HG03520 (cell line): ENCODE results near the gene PEX14.
"Not testable (repeated sequence)": the region's sequence is repeated elsewhere in the genome, so short reads cannot be mapped to it uniquely, and the experiment has no call there.

ENCODE experiments used
- ATAC-seq: cut with Tn5 transposase; IDR thresholded peaks from one replicate; pipeline ENCODE4 v1.9.1; 2021; ENCODE audit warnings: mild to moderate bottlenecking, moderate library complexity; ENCODE audit not compliant: unreplicated experiment

Gene PEX14

DNA sequence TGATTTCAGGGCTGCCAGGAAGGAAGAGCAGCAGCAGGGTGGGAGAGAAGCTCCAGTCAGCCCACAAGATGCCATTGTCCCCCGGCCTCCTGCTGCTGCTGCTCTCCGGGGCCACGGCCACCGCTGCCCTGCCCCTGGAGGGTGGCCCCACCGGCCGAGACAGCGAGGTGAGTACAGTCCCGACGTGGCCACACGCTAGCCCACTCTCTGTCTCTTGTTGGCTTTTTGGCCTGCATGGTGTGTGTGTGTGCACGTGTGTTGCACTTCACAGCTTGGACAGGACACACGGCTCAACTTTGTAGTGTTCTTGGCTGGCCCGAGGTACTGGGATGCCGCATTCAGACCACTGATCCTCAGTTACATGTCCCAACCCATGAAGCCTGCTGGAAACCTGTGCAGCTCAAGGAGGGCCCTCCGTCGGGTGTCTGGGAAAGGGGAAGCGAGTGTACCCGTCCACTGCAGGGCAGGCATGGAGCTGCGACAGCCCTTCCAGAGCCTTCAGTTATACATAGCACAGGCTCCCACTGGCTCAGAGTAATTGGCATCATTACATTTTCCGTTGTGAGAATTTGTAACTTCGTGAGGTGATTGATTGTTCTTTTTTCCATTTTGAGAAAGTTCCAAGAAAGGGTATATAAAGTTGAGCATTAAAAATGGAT lies 24.5 kb upstream of the PEX14 start:
- ATAC-seq, result no peak

DNA sequence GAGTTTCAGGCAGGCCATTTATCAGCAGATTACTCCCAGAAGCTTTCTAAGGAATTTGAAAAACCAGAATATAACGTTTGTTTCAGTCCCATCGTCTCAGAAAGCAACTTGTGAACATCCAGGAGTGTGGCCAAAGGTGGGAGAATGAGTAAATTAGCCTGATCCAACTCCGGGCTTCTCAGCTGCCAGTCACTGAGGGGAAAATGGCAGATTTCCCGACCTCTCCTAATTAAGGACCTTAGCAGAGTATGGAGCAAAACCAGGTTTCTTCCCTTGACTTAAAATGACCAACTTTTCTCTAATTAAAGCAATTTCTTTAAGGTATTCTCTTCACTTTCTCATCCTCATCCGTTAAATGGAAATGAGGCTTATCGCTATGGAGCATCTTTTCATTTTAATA lies 23.9 kb upstream of the PEX14 start:
- ATAC-seq, result no peak

GRCh38 chr1:10451287-10451686 lies 23.5 kb upstream of the PEX14 start:
- ATAC-seq, result no peak

DNA sequence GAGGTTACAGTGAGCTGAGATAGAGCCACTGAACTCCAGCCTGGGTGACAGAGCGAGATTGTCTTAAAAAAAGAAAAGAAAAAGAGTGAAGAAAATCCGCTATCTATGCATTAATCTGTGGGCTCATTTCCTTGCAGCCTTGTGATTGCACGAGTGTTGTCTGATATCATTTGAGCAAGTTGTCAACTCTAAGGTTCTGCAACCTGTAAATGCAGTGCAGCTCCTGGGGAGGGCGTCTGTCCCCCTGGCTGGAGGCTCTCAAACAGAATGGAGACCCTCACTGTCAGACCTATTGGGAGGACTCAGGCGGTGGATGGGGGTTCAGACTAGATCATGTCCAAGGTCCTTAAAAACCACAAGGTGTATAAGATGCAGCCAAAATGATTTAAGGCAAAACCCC lies 18.7 kb upstream of the PEX14 start:
- ATAC-seq, result no peak

DNA sequence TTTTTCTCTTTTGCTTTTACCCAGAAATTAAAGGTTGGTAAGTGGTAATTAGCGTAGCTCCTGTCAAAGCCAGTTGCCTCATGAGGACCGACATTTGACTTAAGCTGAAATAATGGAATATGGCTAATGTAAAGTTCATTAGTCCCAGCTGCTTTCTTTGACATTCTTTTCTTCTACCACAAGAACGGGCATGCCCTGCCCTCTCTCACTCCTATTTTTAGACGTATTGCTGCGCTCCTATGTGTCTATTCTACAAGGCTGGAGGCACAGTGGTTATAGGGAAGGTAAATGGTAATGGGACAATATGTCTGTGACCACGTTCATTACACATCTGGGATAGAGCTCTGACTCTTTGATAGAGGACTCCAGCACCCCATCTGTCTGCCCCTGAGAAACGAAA lies 18.1 kb upstream of the PEX14 start:
- no peak for ATAC-seq

- ATAC-seq, result not testable (repeated sequence)
Measured at GRCh38 chr1:10457462-10457861, 17.3 kb upstream of the PEX14 start.

- ATAC-seq, result no peak
Measured at GRCh38 chr1:10457875-10458274, 16.9 kb upstream of the PEX14 start.

- ATAC-seq, result no peak
Measured at GRCh38 chr1:10459184-10459583, 15.6 kb upstream of the PEX14 start.

DNA sequence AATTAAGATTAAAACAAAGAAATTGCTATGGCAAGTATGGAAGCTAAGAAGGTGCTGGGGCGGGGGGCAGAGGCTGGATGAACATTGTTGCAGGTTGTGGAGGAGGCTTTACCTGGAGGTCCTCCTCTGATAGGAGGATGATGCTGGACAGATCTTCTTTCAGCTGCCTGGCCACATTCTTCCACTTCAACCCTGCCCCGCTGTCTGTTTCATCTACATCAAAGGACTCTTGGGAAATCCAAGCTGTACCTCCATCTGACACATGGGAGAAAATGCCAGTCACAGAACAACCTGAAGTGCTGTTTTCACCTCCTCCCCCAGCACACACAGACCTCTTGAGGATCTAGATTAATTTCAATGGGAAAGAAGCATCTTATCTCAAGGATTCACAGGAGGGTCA lies 7.7 kb upstream of the PEX14 start:
- ATAC-seq, result no peak

DNA sequence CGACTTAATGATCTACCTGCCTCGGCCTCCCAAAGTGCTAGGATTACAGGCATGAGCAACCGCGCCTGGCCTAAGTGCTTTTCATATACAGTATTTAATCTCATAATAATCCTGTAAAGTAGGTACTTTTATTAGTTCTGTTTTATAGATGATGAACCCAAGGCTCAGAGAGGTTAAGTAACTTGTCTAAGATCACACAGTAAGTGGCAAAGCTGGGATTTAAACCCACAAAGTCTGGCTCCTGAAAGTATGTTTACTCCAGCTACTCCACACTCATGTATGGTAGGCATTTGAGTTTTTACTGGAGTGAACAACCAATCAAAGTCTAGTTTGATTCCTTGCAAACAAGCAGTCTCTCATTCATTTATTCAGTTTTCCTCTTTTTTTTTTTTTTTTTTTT lies 4.7 kb upstream of the PEX14 start:
- no peak for ATAC-seq

GRCh38 chr1:10471411-10472219 lies 3.1 kb upstream of the PEX14 start:
- no peak for ATAC-seq

DNA sequence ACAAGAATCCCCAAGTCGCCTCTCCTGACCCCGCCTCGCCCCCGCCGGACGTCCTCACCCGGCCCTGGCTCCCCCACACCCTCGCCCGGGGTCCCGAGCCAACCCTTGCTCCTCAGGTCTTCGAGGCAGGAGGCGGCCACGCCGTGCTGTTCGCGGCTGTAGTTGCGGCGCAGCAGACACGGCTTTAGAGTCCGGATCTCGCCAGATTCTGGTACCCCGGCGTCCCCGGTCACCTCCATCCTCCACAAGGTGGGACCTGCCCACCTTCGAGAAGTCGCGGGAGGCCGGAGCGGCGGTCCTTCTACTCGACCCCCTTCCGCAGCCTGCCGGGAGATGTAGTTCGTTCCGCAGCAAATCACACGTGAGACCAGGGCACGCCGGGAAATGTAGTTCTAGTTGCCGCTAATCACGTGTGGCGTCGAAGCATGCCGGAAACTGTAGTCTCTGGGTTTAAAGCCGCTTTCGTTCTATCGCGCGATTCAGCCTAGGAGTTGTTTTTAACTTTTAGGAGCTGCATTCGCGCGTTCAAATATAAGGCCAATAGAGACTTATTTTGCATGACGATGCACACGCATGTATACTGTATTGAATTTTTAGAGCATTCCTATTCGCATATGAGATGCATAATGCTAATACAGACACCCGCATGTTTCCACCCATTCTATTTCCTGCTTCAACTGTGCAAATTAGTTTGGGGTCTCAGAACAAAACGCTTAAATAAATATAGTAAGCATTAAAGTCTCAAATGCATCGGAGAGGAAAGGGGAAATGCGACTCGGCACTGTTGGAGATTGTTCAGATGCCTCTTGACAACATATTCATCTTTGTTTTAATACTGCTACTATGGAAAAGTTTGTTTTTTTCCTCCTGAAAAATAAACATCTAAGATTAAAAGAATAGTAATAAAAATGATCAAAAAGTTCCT lies 2.3 kb upstream of the PEX14 start, which contains the start of gene DFFA:
DFFA (minus strand) TSS at position 310 of the 925 bp plus-strand sequence; CDS start at position 239, 71 bp downstream.
- peak; percentile 77 for ATAC-seq

DNA sequence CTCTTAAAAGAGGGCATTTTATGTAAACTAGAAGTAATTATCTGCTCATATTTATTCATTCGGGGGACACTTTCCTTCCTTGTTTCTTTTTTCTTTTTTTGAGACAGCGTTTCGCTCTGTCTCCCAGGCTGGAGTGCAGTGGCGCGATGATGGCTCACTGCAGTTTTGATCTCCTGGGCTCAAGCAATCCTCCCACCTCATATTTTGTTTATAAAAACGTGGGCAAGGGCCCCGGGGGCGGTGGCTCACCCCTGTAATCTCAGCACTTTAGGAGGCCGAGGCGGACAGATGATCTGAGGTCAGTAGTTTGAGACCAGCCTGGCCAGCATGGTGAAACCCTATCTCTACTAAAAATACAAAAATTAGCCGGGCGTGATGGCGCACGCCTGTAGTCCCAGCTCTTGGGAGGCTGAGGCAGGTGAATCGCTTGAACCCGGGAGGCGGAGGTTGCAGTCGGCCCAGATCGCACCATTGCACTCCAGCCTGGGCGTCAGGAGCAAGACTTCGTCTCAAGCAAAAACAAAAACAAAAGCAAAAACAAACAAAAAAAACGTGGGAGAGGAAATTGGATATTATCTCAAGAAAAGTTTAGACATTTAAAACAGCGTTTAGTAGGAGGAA lies 1.5 kb upstream of the PEX14 start:
- no peak for ATAC-seq

- not testable (repeated sequence) for ATAC-seq
Measured at GRCh38 chr1:10474309-10474612, 489 bp upstream of the PEX14 start.

GRCh38 chr1:10475510-10475909 lies 760 bp downstream of the PEX14 start:
- ATAC-seq, result no peak

DNA sequence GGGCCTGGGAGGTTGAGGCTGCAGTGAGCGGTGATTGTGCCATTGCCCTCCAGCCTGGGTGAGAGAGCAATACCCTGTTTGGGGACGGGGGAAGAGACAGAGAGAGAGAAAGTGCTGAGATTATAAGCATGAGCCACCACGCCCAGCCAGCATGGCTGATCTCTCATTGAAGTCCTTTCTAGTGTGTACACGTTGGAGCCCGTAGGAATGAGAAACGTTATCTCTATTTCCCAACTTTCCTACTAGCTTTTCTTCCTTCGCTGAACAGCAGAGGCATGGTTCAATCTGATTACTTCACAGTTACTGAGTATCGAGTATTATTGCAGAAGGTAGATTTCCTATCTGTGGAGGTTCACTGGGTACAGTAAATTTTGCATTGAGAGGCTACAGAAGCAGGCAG lies 4.5 kb downstream of the PEX14 start:
- ATAC-seq, result no peak

DNA sequence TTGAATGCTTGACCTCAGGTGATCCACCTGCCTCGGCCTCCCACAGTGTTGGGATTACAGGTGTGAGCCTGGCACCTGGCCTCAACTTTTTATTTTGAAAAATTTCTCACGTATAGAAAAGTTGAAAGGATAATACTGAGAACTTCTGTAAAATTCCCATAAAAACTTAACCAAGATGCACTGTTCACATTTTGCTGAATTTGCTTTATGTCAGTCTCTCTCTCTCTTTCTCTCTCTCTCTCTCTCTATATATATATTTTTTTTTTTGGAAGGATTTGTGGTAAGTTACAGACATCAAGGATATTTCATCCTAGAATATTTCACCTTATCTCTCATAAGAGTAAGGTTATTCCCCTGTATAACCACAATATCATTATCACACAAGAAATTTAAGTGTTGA lies 5.9 kb downstream of the PEX14 start:
- ATAC-seq, result no peak

DNA sequence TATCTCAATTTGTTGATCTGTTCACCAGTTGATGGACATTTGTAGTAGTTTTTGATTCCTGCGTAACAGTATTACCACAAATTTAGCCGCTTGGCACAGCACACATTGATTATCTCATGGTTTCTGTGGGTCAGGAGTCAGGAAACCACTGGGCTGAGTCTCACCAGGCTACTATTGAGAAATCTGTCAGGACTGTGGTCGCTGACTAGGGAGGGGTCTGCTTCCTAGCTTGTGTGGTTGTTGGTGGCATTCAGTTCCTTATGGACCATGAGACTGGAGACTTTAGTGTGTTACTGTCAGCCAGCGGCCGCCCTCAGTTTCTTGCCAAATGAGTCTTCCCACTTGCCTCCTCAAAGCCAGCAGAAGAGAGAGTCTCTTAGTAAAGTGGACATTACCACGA lies 9.8 kb downstream of the PEX14 start:
- ATAC-seq, result no peak

GRCh38 chr1:10489291-10490055 lies 14.7 kb downstream of the PEX14 start:
- no peak for ATAC-seq

GRCh38 chr1:10490286-10490970 lies 15.7 kb downstream of the PEX14 start:
- no peak for ATAC-seq
